ENCODE measurements around the gene FAM20C.

Gene FAM20C

DNA sequence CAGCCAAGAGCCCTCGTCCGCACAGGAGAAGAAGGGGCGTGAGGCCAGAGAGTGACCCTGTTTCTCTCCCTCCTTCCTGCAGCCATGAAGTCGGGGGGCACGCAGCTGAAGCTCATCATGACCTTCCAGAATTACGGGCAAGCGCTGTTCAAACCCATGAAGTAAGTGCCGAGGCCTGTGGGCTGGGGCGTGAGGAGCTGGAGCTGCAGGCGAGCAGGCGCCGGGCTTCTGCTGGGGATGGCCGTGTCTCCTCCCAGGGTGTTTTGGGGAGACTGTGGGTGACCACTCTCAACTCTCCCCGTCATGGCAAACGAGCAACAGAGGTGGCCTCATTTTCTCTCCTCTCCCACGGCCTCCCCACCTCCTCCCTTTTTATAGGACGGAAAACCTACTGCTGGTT is 16.4 kb downstream of the FAM20C start:
- no peak for DNase-seq (ENCODE audit: low read depth in 2 of 2)

- no peak for DNase-seq (ENCODE audit: low read depth in 2 of 2)
Measured at GRCh38 chr7:209416-209815, 17.0 kb downstream of the FAM20C start.

DNA sequence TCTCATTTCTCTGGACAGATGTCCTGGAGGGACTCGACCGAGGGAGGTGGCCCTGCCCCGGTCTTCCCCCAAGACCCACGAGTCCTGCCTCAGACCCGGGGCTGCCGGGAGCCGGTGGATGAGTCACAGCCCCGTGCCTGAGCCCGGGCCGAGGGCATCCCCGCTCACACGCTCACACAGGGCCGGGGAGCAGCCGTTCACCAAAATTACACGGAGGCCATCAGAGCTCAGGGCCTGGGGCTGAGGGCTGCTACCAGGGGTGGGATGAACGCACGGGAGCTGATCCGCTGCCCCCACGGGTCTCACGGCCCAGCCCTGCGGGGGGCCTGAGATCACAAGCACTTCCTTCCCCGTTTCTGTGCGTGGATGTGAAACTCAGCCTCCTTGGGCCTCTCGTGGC is 17.5 kb downstream of the FAM20C start:
- DNase-seq (ENCODE audit: low read depth in 2 of 2) = no peak

DNA sequence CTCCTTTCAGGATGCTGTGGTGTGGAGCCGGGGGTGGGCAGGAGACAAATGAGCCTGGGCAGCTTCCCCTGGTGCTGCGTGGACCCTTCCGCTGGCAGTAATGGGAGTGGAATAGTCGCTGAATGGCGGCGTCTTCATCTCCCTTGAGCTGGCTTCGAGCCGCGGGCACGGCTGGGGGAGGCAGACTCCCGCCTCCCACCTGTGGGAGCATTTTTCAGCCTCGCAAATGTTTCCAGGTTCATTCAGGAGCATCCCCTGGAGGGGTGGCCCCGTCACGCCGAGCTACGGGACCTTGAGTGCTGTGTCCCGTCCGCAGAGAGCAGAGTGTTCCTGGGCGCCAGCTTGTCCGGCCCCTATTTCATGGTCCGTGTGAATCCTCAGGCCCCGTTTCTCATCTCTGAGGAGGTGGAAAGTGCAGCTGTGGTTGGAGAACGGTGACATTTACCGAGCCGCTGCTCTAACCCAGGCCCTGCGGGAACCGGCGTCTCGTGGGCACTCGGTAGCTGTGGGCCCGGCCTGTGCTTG is 18.1 kb downstream of the FAM20C start:
- DNase-seq (ENCODE audit: low read depth in 2 of 2) = no peak

GRCh38 chr7:211033-211714 is 18.8 kb downstream of the FAM20C start:
- no peak for DNase-seq (ENCODE audit: low read depth in 2 of 2)

DNA sequence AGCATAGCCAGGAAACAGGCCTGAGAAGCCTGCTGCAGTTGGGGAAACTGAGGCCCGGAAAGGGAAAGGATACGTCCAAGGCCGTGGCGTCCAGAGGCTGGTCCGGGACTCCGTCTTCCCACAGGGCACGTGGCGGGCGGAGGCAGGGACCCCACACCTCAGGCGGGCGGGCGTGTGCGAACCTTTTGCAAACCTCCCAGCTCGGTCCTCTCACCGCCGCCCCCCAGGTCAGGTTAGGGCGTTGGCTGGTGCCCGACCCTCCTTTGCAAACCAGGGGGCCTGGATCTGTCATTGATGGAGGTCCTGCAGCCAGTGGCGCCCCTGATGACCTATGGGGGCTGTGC is 19.3 kb downstream of the FAM20C start:
- no peak for DNase-seq (ENCODE audit: low read depth in 2 of 2)

DNA sequence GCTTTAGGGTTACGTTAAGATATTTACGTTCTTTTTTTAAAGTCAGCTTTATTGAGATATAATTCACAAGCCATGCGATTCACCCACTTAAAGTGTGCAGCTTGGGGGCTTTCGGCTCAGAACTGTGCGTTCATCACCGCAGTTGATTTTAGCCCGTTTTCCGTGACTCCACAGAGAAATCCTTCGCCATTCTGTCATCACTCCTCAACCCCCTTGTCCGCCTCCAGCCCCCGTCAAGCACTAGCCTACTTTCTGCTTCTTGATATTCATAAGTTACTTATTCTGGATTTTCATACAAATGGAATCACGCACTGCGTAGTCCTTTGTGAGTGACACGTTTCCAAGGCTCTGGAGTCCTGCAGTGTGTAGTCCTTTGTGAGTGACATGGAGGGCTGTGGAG is 20.4 kb downstream of the FAM20C start:
- no peak for DNase-seq (ENCODE audit: low read depth in 2 of 2)

DNA sequence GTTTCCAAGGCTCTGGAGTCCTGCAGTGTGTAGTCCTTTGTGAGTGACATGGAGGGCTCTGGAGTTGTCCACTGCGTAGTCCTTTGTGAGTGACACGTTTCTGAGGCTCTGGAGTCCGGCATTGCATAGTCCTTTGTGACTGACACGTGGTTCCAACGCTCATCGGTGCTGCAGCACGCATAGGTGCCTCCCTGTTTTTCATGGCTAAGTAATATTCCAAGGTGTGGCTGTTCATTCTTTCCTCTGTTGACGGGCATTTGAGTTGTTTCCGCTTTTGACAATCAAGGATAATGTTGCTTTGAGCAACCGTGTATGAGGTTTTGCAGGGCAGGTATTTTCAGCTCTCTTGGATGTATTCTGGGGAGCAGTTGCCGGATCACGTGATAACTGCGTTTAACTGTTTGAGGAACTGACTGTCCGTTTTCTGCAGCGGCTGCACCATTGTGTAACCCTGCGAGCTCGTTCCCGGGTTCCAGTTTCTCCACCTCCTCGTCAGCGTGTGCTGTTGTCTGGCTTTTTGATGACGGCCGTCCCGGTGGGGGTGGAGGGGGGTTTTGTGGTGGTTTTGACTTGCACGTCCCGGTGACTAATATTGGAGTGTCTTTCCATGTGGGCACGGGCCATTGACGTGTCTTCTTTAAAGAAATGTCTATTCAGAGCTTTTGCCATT is 21.1 kb downstream of the FAM20C start:
- no peak for DNase-seq (ENCODE audit: low read depth in 2 of 2)

DNA sequence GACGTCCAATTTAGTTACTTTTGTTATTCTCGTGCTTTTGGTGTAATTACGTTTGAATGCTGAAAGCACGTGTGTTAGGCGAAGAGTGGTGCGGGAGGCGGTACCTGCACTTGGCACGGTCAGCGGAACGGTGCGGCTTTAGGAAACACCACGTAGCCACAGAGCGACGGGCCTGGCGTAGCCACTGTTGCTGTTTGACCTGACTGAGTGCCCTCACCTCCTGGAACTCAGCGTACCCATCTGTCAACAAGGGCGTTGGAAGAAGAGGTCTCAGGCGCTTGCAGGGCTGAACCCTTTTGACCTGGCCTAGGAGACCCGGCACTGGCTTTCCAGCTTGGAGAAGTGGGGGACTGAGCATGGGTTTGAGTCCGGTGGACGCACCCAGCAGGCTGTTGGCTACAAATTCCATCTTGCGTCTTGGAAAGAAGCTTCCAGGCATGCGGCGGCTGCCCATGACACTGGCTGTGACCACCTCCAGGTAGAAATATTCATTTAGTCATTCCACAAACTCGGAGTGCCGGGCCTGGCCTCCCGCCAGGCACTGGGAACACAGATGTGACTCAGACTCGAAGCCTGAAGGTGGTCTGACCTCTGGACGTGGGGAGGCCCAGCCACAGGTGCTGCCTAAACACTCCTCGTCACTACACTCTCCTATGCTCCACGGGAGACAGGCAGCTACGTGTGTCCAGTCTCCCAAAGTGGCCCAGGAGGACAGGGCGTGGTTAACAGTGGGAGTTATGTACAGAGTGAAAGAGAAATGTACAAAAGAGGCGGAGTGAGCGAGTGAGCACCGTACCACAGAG is 22.2 kb downstream of the FAM20C start:
- DNase-seq (ENCODE audit: low read depth in 2 of 2) = no peak

DNA sequence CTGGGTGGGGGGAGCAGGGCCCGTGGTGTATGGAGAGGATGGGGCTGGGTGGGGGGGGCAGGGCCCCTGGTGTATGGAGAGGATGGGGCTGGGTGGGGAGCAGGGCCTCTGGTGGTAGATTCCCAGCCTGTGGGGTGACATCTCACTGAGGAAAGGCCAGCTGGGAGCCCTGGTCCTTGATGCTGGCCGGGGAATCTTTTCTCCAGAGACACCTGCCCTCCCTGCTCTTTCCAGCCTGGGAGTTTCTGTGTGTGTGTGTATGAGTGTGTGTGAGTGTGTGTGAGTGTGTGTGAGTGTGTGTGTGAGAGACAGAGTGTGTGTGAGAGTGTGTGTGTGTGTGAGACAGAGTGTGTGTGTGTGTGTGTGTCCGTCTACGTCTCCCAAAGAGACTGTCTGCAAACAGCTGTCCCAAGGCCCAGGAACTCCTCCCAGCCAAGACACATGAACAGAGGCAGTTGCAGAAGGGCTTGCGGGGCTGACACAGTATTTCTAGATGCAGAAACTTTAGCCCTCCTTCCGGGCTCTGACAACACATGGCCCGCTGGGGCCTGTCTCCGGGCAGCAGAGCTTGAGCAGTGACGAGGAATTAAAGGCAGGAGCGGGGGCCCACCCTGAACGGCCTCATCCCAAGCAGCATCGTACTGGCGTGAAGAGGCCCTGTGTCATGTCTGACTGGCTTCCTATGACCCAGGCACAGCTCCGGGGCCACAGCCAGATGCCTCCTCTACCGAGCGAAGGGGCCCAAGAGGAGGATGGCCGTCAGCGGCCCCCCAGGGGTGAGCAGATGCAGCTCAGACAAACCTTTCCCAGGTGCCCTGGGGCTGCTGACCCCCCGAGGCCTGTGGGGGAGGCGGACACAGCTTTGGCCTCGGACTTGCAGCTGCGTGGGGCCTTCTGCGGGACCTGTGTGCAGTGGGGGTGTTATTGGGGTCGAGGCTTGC is 24.3 kb downstream of the FAM20C start:
- DNase-seq (ENCODE audit: low read depth in 2 of 2) = peak in 1 of 2 experiments; percentile 3

GRCh38 chr7:217781-218180 is 25.4 kb downstream of the FAM20C start:
- no peak for DNase-seq (ENCODE audit: low read depth in 2 of 2)

DNA sequence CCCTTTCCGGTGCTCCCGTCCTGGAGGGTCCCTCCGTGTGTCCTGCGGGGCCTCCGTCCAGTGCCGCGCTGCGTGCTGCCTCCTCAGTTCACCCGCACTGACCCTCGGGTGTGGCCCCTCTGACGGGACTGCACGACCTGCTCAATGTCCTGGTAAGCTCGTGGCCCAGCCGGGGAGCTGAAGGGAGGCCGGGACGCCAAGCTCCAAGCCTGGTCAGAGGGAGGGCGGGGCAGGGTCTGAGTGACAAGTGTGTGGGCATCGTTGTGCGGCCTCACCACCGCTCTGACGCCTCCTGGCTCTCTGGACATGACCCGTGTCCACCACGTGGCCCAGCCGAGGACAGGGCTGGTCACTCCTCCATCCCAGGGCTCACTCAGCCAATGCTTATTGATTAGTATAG is 25.9 kb downstream of the FAM20C start:
- no peak for DNase-seq (ENCODE audit: low read depth in 2 of 2)

- no peak for DNase-seq (ENCODE audit: low read depth in 2 of 2)
Measured at GRCh38 chr7:218896-219580, 26.7 kb downstream of the FAM20C start.

DNA sequence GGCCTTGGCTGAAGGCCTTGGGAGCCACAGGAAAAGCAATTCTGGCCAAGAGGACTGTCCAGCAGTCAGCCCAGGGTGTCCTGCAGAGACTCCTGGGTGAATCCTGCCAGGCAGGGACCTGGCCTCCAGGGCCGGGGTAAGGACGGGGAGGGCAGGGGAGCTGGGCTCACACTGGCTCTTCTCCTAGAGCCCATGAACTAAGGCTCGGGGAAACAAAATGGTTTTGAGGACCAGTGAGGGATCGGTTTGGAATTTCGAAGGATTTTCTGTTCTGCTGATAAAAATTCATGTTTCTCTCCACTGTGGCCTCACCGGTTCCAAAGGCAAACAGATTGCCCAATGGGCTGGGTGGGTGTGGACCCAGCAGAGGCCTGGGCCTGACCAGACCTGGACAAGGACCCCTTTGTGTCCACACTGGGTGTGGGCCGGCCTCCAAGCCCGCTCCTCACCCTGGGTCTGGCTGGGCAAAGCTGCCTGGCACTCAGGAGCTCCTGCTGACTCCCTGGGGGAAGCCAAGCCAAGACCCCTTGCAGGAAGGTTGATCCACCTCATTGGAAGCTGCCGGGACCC is 27.3 kb downstream of the FAM20C start:
- DNase-seq (ENCODE audit: low read depth in 2 of 2) = no peak

DNA sequence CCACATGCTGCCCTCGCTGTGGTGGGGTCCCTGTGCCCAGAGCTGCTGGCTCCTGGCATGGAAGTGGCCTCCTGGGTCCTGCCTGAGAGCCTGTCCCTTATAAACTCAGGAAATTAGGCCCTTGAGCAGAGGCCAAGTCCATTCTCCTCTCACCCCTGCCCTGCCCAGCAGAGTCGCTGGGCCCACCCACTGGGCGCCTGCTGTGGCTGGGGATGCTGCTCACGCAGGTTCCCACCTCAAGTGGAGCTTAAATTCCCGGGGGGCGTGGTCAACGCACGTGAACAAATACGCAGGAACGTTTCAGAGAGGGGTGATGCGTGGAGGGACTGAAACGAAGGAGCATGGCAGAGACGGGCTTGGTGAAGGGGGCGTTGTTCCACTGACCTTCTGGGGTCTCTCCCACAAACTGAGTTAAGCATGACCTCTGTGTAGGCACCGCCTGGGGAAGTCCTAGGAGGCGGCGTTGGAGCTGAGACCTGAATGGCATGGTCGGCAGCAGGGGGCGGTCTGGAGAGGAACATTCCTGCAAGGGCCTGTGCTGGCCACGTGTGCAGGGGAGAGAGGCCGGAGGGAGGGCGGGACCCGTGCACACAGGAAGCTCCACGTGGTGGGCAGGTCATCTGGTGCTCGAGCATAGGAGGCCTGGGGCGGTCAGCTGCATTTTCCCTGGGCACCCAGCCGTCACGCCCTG is 27.9 kb downstream of the FAM20C start:
- DNase-seq (ENCODE audit: low read depth in 2 of 2) = no peak

GRCh38 chr7:221978-222715 is 29.8 kb downstream of the FAM20C start:
- DNase-seq (ENCODE audit: low read depth in 2 of 2) = no peak

GRCh38 chr7:222716-223041 is 30.3 kb downstream of the FAM20C start:
- no peak for DNase-seq (ENCODE audit: low read depth in 2 of 2)

- DNase-seq (ENCODE audit: low read depth in 2 of 2) = no peak
Measured at GRCh38 chr7:223118-223800, 30.9 kb downstream of the FAM20C start.

- no peak for DNase-seq (ENCODE audit: low read depth in 2 of 2)
Measured at GRCh38 chr7:223861-224260, 31.5 kb downstream of the FAM20C start.
